SIG-M5 treated with dmso at 0.1 percent for 504 hours (cell line): ENCODE results near the gene HOXA6.

ENCODE experiments used
- DNase-seq: peaks from one replicate; lab custom pipeline; 2025; ENCODE audit not compliant: unreplicated experiment; lab: John Stamatoyannopoulos, UW

The HOXA6 gene

GRCh38 chr7:27099453-27100370 is 47.9 kb downstream of the HOXA6 start:
- no peak for DNase-seq

- no peak for DNase-seq
These were observed 48.8 kb downstream of the HOXA6 start for GRCh38 chr7:27098578-27099451.

- DNase-seq, result no peak
These were observed 49.6 kb downstream of the HOXA6 start for GRCh38 chr7:27097686-27098577.

- peak; percentile 43 for DNase-seq
These were observed 50.6 kb downstream of the HOXA6 start for GRCh38 chr7:27096768-27097514.

DNA sequence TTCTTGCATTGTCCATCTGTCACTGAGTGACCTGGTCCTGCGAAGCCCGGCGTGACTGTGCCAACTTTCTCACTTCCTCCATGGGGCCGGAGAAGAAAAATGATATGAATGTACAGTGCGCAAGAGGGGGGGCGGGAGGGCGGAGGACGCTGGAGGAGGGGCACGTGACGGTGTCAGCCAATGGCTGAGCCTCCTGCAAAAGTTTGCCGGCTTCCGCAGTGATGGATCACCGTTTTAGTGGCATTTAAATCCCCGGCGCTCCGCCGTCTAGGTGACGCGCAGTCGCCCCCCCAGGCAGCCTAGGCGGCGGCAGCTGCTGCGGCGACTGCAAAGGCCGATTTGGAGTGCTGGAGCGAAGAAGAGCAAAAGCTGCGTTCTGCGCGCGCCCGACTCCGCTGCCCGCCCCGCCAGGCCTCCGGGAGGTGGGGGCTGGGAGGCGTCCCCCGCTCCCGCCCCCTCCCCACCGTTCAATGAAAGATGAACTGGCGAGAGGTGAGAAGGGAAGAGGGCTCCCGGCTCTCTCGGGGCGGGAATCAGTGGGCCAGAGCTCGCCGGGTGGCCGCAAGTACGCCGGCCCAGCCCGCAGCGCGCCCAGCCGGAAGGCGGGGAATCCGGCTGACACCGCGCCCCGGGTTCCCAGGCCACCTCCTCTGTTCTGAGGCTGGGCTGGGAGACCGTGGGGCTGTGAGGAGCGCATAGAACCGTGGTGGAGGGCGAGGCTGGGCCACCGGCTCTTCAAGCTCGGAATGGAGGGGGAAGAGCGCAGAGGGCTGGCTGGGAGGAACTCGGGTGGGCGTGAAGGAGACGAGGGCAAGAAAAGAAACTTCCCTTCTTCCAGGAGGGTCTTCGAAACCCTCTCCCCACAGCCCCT is 51.4 kb downstream of the HOXA6 start, which contains the start of gene HOXA1:
Gene HOXA1 (minus strand): TSS at position 104 of the 871 bp plus-strand sequence. CDS start 88 bp downstream, at position 16.
- DNase-seq, result peak; percentile 84
